ENCODE data around the gene NAB1.

The NAB1 gene

DNA sequence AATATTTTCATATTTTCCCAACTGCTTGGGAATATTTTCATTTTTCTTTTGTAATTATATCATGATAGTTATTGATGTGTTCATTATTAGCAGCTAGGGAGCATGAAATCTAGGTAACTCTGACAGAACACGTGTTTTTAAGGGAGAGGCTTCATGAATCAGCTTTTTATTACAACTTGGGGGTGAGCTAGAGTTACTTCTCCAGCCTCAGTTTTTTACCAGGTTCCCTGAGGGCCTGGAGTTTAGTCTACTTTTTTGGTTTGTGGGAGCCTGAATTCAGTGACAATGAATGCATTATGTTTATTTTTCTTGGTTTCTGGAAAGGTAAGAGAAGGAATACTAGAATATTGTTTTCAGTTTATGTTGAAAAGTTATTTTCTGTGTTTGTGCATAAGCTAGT lies 18.0 kb downstream of the NAB1 start:
- in situ Hi-C loops (cut with HindIII; ENCODE audit: low sequenced_read_pairs) = no loop called here
- DNase-seq (ENCODE audit: low read depth) = no peak
- H3K4me3 ChIP-seq (ENCODE audit: low read depth, low read length) = no peak overlapping the region
- TF ChIP-seq, protein P1, sequence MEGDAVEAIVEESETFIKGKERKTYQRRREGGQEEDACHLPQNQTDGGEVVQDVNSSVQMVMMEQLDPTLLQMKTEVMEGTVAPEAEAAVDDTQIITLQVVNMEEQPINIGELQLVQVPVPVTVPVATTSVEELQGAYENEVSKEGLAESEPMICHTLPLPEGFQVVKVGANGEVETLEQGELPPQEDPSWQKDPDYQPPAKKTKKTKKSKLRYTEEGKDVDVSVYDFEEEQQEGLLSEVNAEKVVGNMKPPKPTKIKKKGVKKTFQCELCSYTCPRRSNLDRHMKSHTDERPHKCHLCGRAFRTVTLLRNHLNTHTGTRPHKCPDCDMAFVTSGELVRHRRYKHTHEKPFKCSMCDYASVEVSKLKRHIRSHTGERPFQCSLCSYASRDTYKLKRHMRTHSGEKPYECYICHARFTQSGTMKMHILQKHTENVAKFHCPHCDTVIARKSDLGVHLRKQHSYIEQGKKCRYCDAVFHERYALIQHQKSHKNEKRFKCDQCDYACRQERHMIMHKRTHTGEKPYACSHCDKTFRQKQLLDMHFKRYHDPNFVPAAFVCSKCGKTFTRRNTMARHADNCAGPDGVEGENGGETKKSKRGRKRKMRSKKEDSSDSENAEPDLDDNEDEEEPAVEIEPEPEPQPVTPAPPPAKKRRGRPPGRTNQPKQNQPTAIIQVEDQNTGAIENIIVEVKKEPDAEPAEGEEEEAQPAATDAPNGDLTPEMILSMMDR (IDR thresholded peaks at IDR 0.05; ENCODE audit: low read depth, low read length, missing control alignments) = no peak

DNA sequence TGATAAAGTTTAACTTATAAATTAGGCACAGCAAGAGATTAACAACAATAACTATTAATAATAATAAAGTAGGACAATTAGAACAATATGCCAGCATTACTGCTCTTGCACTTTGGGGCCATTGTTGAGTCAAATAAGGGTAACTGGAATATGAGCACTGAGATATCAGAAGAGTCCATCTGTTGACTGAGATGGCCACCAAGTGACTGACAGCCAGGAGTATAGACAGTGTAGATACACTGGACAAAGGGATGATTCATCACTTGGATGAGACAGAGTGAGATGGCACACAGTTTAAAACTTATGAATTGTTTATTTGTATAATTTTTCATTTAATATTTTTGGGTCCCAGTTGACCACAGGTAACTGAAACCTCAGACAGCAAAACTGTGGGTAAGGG lies 20.0 kb downstream of the NAB1 start:
- DNase-seq (ENCODE audit: low read depth) = no peak
- TF ChIP-seq, protein P1 (IDR thresholded peaks at IDR 0.05; ENCODE audit: low read depth, low read length, missing control alignments) = no peak
- in situ Hi-C loops (cut with HindIII; ENCODE audit: low sequenced_read_pairs) = no loop called here
- no peak overlapping the region for H3K4me3 ChIP-seq (ENCODE audit: low read depth, low read length)

DNA sequence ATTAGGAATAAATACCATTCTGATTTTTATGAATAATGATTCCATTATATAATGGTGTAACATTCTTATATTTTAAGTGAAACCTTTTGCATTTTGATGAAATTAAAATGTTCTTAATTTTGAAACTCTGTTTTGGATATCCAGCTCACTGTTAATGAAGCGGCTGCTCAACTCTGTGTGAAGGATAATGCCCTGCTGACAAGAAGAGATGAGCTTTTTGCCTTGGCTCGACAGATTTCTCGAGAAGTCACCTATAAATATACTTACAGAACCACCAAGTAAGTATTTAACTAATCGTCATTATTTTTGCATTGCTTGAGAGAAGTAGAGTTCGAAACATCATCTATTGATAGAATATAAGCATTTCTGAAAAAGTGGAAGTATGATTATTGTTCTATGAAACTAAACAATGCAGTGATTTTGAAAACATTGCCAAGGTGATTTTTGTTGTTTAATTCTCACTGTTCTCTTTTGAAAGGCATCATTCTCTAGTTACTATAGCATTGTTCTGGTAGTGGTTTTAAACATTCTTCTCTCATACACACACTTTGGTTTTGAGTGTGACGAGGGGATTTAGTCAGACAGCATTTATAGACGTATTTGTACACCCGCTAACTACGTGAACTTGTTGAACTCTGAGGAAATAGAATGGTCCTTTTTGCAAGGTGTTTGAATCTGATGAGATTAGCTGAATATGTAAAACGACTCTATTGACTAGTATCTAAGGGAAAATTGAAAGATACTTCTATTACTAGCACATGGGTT lies 21.5 kb downstream of the NAB1 start:
- TF ChIP-seq, protein P1 (IDR thresholded peaks at IDR 0.05; ENCODE audit: low read depth, low read length, missing control alignments) = no peak
- in situ Hi-C loops (cut with HindIII; ENCODE audit: low sequenced_read_pairs) = no loop called here
- no peak for DNase-seq (ENCODE audit: low read depth)
- no peak overlapping the region for H3K4me3 ChIP-seq (ENCODE audit: low read depth, low read length)

DNA sequence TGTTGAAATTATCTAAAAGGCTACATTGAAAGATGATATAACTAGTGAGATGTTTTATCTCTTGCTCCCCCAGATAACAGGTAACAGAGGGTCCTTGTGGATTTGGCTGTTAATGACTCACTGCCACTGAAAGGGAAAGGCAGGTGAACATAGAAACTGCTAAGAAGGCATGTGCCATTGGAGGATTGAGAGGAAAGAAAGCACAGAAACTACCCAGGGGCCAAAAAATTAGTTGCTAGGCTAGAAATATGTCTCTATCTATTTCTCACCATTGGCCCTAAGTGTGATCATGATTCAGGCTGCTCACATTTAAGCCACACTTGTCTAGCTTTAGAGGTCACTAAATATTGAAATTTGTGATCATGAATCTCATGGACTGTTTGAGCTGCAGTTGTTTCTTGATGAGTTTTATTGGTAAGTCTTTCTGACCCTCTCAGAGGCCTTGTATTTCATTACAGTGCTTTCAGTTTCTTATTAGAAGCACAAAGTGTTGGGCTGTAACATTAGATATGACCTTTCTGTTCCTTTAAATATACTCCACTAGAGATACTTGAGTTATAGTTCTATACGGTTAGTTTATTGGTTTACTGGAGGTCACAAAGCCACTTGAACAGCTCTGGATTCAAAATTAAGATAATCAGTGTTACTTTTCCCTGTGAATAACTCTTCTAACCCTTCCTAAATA lies 26.2 kb downstream of the NAB1 start:
- no peak overlapping the region for H3K4me3 ChIP-seq (ENCODE audit: low read depth, low read length)
- in situ Hi-C loops (cut with HindIII; ENCODE audit: low sequenced_read_pairs) = no loop called here
- TF ChIP-seq, protein P1 (IDR thresholded peaks at IDR 0.05; ENCODE audit: low read depth, low read length, missing control alignments) = no peak
- no peak for DNase-seq (ENCODE audit: low read depth)

DNA sequence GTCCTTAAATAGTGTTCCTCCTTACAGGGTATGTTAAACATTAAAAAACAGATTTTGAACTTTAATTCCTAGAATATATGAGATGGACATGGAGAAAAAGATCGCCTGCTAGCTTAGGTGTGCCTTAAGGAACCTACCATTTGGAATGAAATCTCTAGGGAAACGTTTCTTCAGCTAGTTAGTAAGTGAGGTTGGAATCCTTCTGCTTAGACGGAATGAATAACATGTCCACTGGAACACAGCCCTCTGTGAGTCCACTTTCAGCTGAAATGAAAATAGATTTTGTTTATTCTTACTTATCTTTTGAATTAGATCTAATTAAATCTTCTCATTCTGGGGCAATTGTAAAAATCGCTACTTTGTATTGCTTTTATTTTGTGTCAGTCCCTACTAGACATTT lies 28.4 kb downstream of the NAB1 start:
- H3K4me3 ChIP-seq (ENCODE audit: low read depth, low read length) = no peak overlapping the region
- TF ChIP-seq, protein P1 (IDR thresholded peaks at IDR 0.05; ENCODE audit: low read depth, low read length, missing control alignments) = no peak
- DNase-seq (ENCODE audit: low read depth) = no peak
- in situ Hi-C loops (cut with HindIII; ENCODE audit: low sequenced_read_pairs) = no loop called here

DNA sequence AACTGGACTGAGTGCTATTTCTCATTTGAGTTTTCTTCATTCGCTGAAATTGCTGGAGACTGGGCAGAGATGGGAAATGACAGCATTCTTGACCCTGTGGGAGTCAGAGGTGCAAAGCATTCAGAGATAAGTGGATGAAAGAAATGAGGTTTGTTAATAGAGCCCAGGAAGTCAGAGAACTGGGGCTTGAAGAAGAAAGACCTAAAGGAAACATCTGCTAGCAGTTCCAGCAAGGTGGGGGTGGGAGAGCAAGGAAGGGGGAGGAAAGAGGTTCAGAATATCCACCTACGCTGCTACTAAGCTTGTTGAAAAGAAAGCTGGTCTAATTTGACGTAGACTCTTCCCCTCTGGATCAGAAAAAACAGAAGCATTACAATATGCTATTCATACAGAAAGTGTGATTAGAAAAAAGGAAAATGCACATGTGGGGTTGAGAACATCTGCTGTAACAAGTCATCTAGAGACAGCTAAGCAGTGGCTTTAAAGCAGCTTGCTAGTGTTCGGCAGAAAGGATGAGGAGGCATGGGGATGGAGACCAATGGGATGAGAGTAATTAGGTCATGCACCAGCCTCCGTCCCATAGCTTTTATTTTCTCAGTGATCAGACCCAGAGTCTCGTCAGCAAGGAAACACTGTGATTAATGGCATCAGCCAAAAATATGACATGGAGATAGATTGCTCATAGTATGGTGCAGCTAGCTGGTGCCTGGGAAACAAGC lies 29.7 kb downstream of the NAB1 start:
- in situ Hi-C loops (cut with HindIII; ENCODE audit: low sequenced_read_pairs) = no loop called here
- H3K4me3 ChIP-seq (ENCODE audit: low read depth, low read length) = no peak overlapping the region
- no peak for DNase-seq (ENCODE audit: low read depth)
- TF ChIP-seq, protein P1 (IDR thresholded peaks at IDR 0.05; ENCODE audit: low read depth, low read length, missing control alignments) = no peak
